Upper lobe of left lung (tissue), 4 donors: ENCODE results near the gene SLC2A3.
"Not testable (repeated sequence)": the region's sequence is repeated elsewhere in the genome, so short reads cannot be mapped to it uniquely, and the experiment has no call there.

Experiments used
- CTCF ChIP-seq, 6 experiments: fragments of 450-650 bp in 4 of 6; fragments of 200-600 bp in 2 of 6; sonication (generic) in 2 of 6; IDR thresholded peaks; one replicate each; pipeline ENCODE4 v1.5.1; 2016 to 2019; ENCODE audit warnings: antibody characterized with exemption in 6 of 6
- EP300 ChIP-seq, 4 donors: sonication (generic); formaldehyde crosslinking; IDR thresholded peaks; one replicate each; pipeline ENCODE4 v1.5.1; 2017; ENCODE audit warnings: antibody characterized with exemption in 4 of 4, control low read depth in 2 of 4

GRCh38 chr12:7921181-7921580 lies 14.8 kb downstream of the SLC2A3 start:
- TF ChIP-seq CTCF, EP300 (IDR thresholded peaks at IDR 0.05): not testable (repeated sequence)
